GM10248 (cell line): Measurements from ENCODE around the gene FLNA.
A peak's percentile ranks its signal among the peaks of the same experiment; 100 is the strongest.

Source experiments
- CTCF ChIA-PET: fragments of 300-600 bp; sonication (Branson Sonifier 250); formaldehyde crosslinking; extraction: SDS; loops from one replicate; lab custom pipeline; 2021; ENCODE audit warnings: antibody characterized with exemption; lab: Yijun Ruan, JAX
- POLR2A ChIA-PET: fragments of 350-650 bp; sonication (Branson Sonifier 250); formaldehyde crosslinking; extraction: SDS; loops from one replicate; lab custom pipeline; 2020; ENCODE audit warnings: antibody characterized with exemption; lab: Yijun Ruan, JAX
- DNase-seq: peaks from one replicate; pipeline ENCODE4 v3.0.0; 2012; ENCODE audit errors: extremely low spot score
- CTCF ChIP-seq: IDR thresholded peaks from 2 replicates; pipeline ENCODE4 v1.5.1; 2012; ENCODE audit warnings: mild to moderate bottlenecking, low read depth; ENCODE audit errors: extremely low read depth, missing control alignments, control extremely low read depth

The FLNA gene

GRCh38 chrX:154412468-154412867, 38.0 kb upstream of the FLNA start:
- ChIA-PET CTCF (interaction anchor here (1.3 to 2.4 kb wide), 4 partner anchors 9 to 39 kb away, joined by 3 to 12 read pairs (median 4); partner anchors contain the start of genes ATP6AP1 and RPL10), POLR2A (interaction anchor here (1.0 kb wide), 1 partner anchor 13 kb away, joined by 3 read pairs; no protein-coding TSS in a partner anchor)
- no peak for DNase-seq
- no peak for TF ChIP-seq CTCF

GRCh38 chrX:154411981-154412340, 37.5 kb upstream of the FLNA start:
- no peak for TF ChIP-seq CTCF
- CTCF ChIA-PET, result interaction anchor here (1.3 to 2.4 kb wide), 4 partner anchors 9 to 39 kb away, joined by 3 to 12 read pairs (median 4); partner anchors contain the start of genes ATP6AP1 and RPL10
- peak; percentile 72 for DNase-seq
- POLR2A ChIA-PET, result interaction anchor here (1.0 kb wide), 1 partner anchor 12 kb away, joined by 3 read pairs; no protein-coding TSS in a partner anchor

GRCh38 chrX:154409222-154409871, 34.9 kb upstream of the FLNA start, which contains the start of gene DNASE1L1:
TSS of gene DNASE1L1 (minus strand) at chrX:154409254. CDS start at chrX:154405568, 3,686 bp downstream.
- ChIA-PET CTCF (no interaction called here), POLR2A (no interaction called here)
- DNase-seq, result peak; percentile 75
- TF ChIP-seq CTCF, result no peak

GRCh38 chrX:154408659-154409221, 34.3 kb upstream of the FLNA start:
- CTCF ChIA-PET, result no interaction called here
- POLR2A ChIA-PET, result no interaction called here
- no peak for DNase-seq
- no peak for TF ChIP-seq CTCF

GRCh38 chrX:154404625-154405192, 30.3 kb upstream of the FLNA start:
- ChIA-PET CTCF (no interaction called here), POLR2A (no interaction called here)
- DNase-seq, result no peak
- no peak for TF ChIP-seq CTCF

- no peak for TF ChIP-seq CTCF
- POLR2A ChIA-PET, result no interaction called here
- DNase-seq, result no peak
- CTCF ChIA-PET, result no interaction called here
Observed at GRCh38 chrX:154403858-154404257, 29.4 kb upstream of the FLNA start.
